WTC11 (cell line): ENCODE results near the gene OBI1.

Experiments
- ATF1 ChIP-seq: sonication (generic); formaldehyde crosslinking; IDR thresholded peaks from 2 replicates; pipeline ENCODE4 v1.8.1; 2023; ENCODE audit warnings: mild to moderate bottlenecking, moderate library complexity, missing genetic modification reagents
- CTCF ChIP-seq: fragments of 200-600 bp; IDR thresholded peaks from 2 replicates; pipeline ENCODE4 v1.8.0; 2022; ENCODE audit warnings: antibody characterized with exemption
- E2F4 ChIP-seq: sonication (generic); formaldehyde crosslinking; IDR thresholded peaks from 2 replicates; pipeline ENCODE4 v1.8.1; 2022; ENCODE audit warnings: low read depth, mild to moderate bottlenecking, moderate library complexity, missing genetic modification reagents, borderline replicate concordance
- ELF4 ChIP-seq: sonication (generic); formaldehyde crosslinking; IDR thresholded peaks from 2 replicates; pipeline ENCODE4 v1.8.1; 2022; ENCODE audit warnings: low read depth, mild to moderate bottlenecking, moderate library complexity, missing genetic modification reagents
- FOXP1 ChIP-seq: sonication (generic); formaldehyde crosslinking; IDR thresholded peaks from 2 replicates; pipeline ENCODE4 v1.8.0; 2022; ENCODE audit warnings: missing genetic modification reagents, mild to moderate bottlenecking, moderate library complexity, borderline replicate concordance
- MAX ChIP-seq: sonication (generic); formaldehyde crosslinking; IDR thresholded peaks from 2 replicates; pipeline ENCODE4 v1.8.0; 2022; ENCODE audit warnings: mild to moderate bottlenecking, missing genetic modification reagents
- NR2C2 ChIP-seq: sonication (generic); formaldehyde crosslinking; IDR thresholded peaks from 2 replicates; pipeline ENCODE4 v1.8.0; 2022; ENCODE audit warnings: mild to moderate bottlenecking, missing genetic modification reagents

- TF ChIP-seq MAX (CRISPR knock-in tag) (no peak), CTCF (no peak), ATF1 (no peak), ELF4 (CRISPR knock-in tag) (no peak), NR2C2 (no peak), E2F4 (CRISPR knock-in tag) (no peak), FOXP1 (no peak)
Measured at GRCh38 chr13:78701383-78701782, 42.4 kb upstream of the OBI1 start.
